ENCODE data around the gene NCOR2. TPM values are rescaled to one million over a fixed set of nuclear protein-coding genes. Genes with fewer than 3 reads are reported as not detected.

NCOR2 gene
- total and polyA plus RNA-seq, 2 of the 4 experiments (the other 2 are of a cell fraction): 12.9 to 40.8 TPM

- Histone ChIP-seq H3K9me3 (ENCODE audit: control insufficient read depth, insufficient read depth, low read length) (no peaks in the 10 kb centered on the region), H2AK5ac (ENCODE audit: low read depth, low read length) (peak overlapping the region; percentile 84), H3K23ac (ENCODE audit: low read depth, low read length) (no peak overlapping the region), H2BK20ac (ENCODE audit: low read depth, low read length) (peak overlapping the region; percentile 59), H3K4me3 (ENCODE audit: insufficient read depth, low read depth, low read length) (no peak overlapping the region), H4K8ac (ENCODE audit: low read depth in 2 of 2, low read length in 2 of 2) (peak overlapping the region in 1 of 2 experiments; percentile 56; a peak in 1 of 4 replicates), H3K36me3 (ENCODE audit: control insufficient read depth, insufficient read depth, low read length) (no peaks in the 10 kb centered on the region), H2BK120ac (ENCODE audit: low read depth, low read length) (peak overlapping the region; percentile 98), H3K9me1 (ENCODE audit: insufficient read depth, low read length) (peaks cover 3% of the 10 kb centered on the region; the same call in 1 of the 2 replicates), H3K4ac (ENCODE audit: low read depth, low read length) (peak overlapping the region; percentile 71), H2AK9ac (replicated peaks; ENCODE audit: low read depth, low read length, poor library complexity) (peak overlapping the region; percentile 96), H3K56ac (ENCODE audit: extremely low read depth, insufficient read depth, low read length) (no peak overlapping the region), H3K9ac (ENCODE audit: low read depth, low read length) (no peak overlapping the region), H3K4me2 (ENCODE audit: low read depth, low read length) (no peak overlapping the region), H3K79me1 (ENCODE audit: low read depth in 1 of 2, low read length in 2 of 2) (peaks cover 3 to 13% of the 10 kb centered on the region in 2 experiments; a peak in 3 of 4 replicates), H3K27ac (ENCODE audit: insufficient read depth, low read length) (no peak overlapping the region), H4K91ac (ENCODE audit: insufficient read depth, low read depth, low read length) (peak overlapping the region; percentile 38; the same call in 1 of the 2 replicates), H3K18ac (ENCODE audit: low read depth, low read length) (peak overlapping the region; percentile 34; the same call in 1 of the 2 replicates), H2AFZ (replicated peaks; ENCODE audit: low read length, poor library complexity) (peak overlapping the region; percentile 89), H2BK5ac (ENCODE audit: low read depth, low read length, poor library complexity, severe bottlenecking) (no peak overlapping the region), H2BK15ac (ENCODE audit: low read depth, low read length) (peak overlapping the region; percentile 52; the same call in 1 of the 3 replicates), H3K14ac (replicated peaks; ENCODE audit: low read depth, low read length) (0 out of 2 replicates have a peak overlapping the region, but pooled peaks have one; percentile 13), H3K4me1 (ENCODE audit: control insufficient read depth, insufficient read depth, low read length) (peaks cover 24% of the 10 kb centered on the region), H4K20me1 (ENCODE audit: insufficient read depth, low read length) (peaks cover 22% of the 10 kb centered on the region), H3K27me3 (ENCODE audit: control insufficient read depth, insufficient read depth, low read length) (no peaks in the 10 kb centered on the region), H4K5ac (ENCODE audit: low read depth, low read length) (0 out of 2 replicates have a peak overlapping the region, but pooled peaks have one; percentile 40)
- ATAC-seq (ENCODE audit: low read depth) (no peak), DNase-seq (no peak)
- 89% methylated on average over 3 of the region's 17 CpGs; no CpG with 5 or more reads in 1 of the 2 experiments for WGBS, 2 experiments (ENCODE audit: extremely low coverage in 2 of 2, insufficient read length in 1 of 2)
- in situ Hi-C loops (cut with MboI; ENCODE audit: low sequenced_read_pairs): loop anchor here (5.0 to 10.0 kb wide), 2 partner anchors 185 to 198 kb away; no protein-coding TSS in a partner anchor
- dilution Hi-C loops (cut with HindIII; ENCODE audit: low sequenced_read_pairs, unreplicated experiment): no loop called here
- ChIA-PET CTCF (interaction anchor here (0.6 to 1.2 kb wide), 4 partner anchors 140 to 202 kb away, joined by 3 to 5 read pairs (median 4); no protein-coding TSS in a partner anchor), POLR2A (ENCODE audit: unreplicated experiment) (no interaction called here)
- intact Hi-C loops (cut with micrococcal nuclease): loop anchor here (5.0 kb wide), 4 partner anchors 88 to 182 kb away; no protein-coding TSS in a partner anchor
- TF ChIP-seq BHLHE40 (IDR thresholded peaks at IDR 0.05; ENCODE audit: low read depth, low read length) (no peak), POLR2A (IDR thresholded peaks at IDR 0.05; ENCODE audit: low read depth, low read length) (no peak), MAZ (IDR thresholded peaks at IDR 0.05; ENCODE audit: borderline replicate concordance, low read depth, low read length) (no peak), SMC3 (IDR thresholded peaks at IDR 0.05; ENCODE audit: low read depth, low read length) (no peak), RCOR1 (IDR thresholded peaks at IDR 0.05; ENCODE audit: insufficient replicate concordance, low read length) (no peak), MXI1 (IDR thresholded peaks at IDR 0.05; ENCODE audit: borderline replicate concordance, low read depth, low read length) (no peak), RAD21 (IDR thresholded peaks at IDR 0.05; ENCODE audit: low read length) (no peak)
- TF ChIP-seq, protein P1, sequence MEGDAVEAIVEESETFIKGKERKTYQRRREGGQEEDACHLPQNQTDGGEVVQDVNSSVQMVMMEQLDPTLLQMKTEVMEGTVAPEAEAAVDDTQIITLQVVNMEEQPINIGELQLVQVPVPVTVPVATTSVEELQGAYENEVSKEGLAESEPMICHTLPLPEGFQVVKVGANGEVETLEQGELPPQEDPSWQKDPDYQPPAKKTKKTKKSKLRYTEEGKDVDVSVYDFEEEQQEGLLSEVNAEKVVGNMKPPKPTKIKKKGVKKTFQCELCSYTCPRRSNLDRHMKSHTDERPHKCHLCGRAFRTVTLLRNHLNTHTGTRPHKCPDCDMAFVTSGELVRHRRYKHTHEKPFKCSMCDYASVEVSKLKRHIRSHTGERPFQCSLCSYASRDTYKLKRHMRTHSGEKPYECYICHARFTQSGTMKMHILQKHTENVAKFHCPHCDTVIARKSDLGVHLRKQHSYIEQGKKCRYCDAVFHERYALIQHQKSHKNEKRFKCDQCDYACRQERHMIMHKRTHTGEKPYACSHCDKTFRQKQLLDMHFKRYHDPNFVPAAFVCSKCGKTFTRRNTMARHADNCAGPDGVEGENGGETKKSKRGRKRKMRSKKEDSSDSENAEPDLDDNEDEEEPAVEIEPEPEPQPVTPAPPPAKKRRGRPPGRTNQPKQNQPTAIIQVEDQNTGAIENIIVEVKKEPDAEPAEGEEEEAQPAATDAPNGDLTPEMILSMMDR (conservative IDR thresholded peaks at IDR 0.05; ENCODE audit: low read depth, low read length): no peak
- BruUV-seq (replicated peaks): no TSS peak
Measured at GRCh38 chr12:124569375-124570148, 2.1 kb upstream of the NCOR2 start.

Measured in IMR-90 (cell line).